HEK293 (cell line): Measurements from ENCODE around the gene TEX14.
A peak's percentile ranks its signal among the peaks of the same experiment; 100 is the strongest.

Source experiments
- HOXC10 ChIP-seq: sonication (generic); formaldehyde crosslinking; IDR thresholded peaks from 2 replicates; pipeline ENCODE4 v1.8.1; 2023; ENCODE audit warnings: mild to moderate bottlenecking, missing genetic modification reagents
- OSR2 ChIP-seq: fragments of 450-650 bp; formaldehyde crosslinking; IDR thresholded peaks from 2 replicates; pipeline ENCODE4 v1.5.1; 2016; ENCODE audit warnings: missing biosample characterization, missing genetic modification characterization
- PATZ1 ChIP-seq: fragments of 450-650 bp; formaldehyde crosslinking; IDR thresholded peaks from 2 replicates; pipeline ENCODE4 v1.5.1; 2016; ENCODE audit warnings: missing biosample characterization, missing genetic modification characterization
- PRDM10 ChIP-seq: fragments of 450-650 bp; formaldehyde crosslinking; IDR thresholded peaks from 2 replicates; pipeline ENCODE4 v1.5.1; 2016; ENCODE audit warnings: missing biosample characterization, missing genetic modification characterization
- PRDM2 ChIP-seq: fragments of 450-650 bp; formaldehyde crosslinking; IDR thresholded peaks from 2 replicates; pipeline ENCODE4 v1.5.1; 2016; ENCODE audit warnings: missing biosample characterization, missing genetic modification characterization, borderline replicate concordance
- YY1 ChIP-seq: fragments of 450-650 bp; formaldehyde crosslinking; IDR thresholded peaks from 2 replicates; pipeline ENCODE4 v1.5.1; 2018; ENCODE audit warnings: missing biosample characterization, missing genetic modification characterization
- YY2 ChIP-seq: fragments of 450-650 bp; formaldehyde crosslinking; IDR thresholded peaks from 2 replicates; pipeline ENCODE4 v1.5.1; 2016; ENCODE audit warnings: missing biosample characterization, missing genetic modification characterization
- ZBTB48 ChIP-seq: fragments of 450-650 bp; formaldehyde crosslinking; IDR thresholded peaks from 2 replicates; pipeline ENCODE4 v1.5.1; 2016; ENCODE audit warnings: missing biosample characterization, missing genetic modification characterization
- ZBTB7A ChIP-seq: fragments of 450-650 bp; formaldehyde crosslinking; IDR thresholded peaks from 2 replicates; pipeline ENCODE4 v1.5.1; 2016; ENCODE audit warnings: low read depth, missing biosample characterization, missing genetic modification characterization
- ZFP3 ChIP-seq: fragments of 450-650 bp; formaldehyde crosslinking; IDR thresholded peaks from 2 replicates; pipeline ENCODE4 v1.5.1; 2016; ENCODE audit warnings: low read depth, missing biosample characterization, missing genetic modification characterization
- ZNF140 ChIP-seq: fragments of 450-650 bp; formaldehyde crosslinking; IDR thresholded peaks from 2 replicates; pipeline ENCODE4 v1.5.1; 2016; ENCODE audit warnings: missing biosample characterization, missing genetic modification characterization
- ZNF16 ChIP-seq: fragments of 450-650 bp; formaldehyde crosslinking; IDR thresholded peaks from 2 replicates; pipeline ENCODE4 v1.5.1; 2016; ENCODE audit warnings: low read depth, missing biosample characterization, missing genetic modification characterization
- ZNF2 ChIP-seq: fragments of 450-650 bp; formaldehyde crosslinking; IDR thresholded peaks from 2 replicates; pipeline ENCODE4 v1.5.1; 2016; ENCODE audit warnings: missing biosample characterization, missing genetic modification characterization
- ZNF335 ChIP-seq: fragments of 450-650 bp; formaldehyde crosslinking; conservative IDR thresholded peaks from 2 replicates; pipeline ENCODE4 v1.5.1; 2016; ENCODE audit warnings: missing biosample characterization, missing genetic modification characterization
- ZNF398 ChIP-seq: fragments of 450-650 bp; formaldehyde crosslinking; IDR thresholded peaks from 2 replicates; pipeline ENCODE4 v1.5.1; 2017; ENCODE audit warnings: missing biosample characterization, missing genetic modification characterization
- ZNF510 ChIP-seq: fragments of 450-650 bp; formaldehyde crosslinking; IDR thresholded peaks from 2 replicates; pipeline ENCODE4 v1.5.1; 2018; ENCODE audit warnings: mild to moderate bottlenecking, missing genetic modification characterization, missing biosample characterization; ENCODE audit not compliant: insufficient replicate concordance
- ZNF521 ChIP-seq: fragments of 450-650 bp; formaldehyde crosslinking; IDR thresholded peaks from 2 replicates; pipeline ENCODE4 v1.5.1; 2017; ENCODE audit warnings: missing biosample characterization, mild to moderate bottlenecking, missing genetic modification characterization
- ZNF629 ChIP-seq: fragments of 450-650 bp; formaldehyde crosslinking; IDR thresholded peaks from 2 replicates; pipeline ENCODE4 v1.5.1; 2017; ENCODE audit warnings: missing biosample characterization, missing genetic modification characterization
- ZNF692 ChIP-seq: fragments of 450-650 bp; formaldehyde crosslinking; IDR thresholded peaks from 2 replicates; pipeline ENCODE4 v1.5.1; 2016; ENCODE audit warnings: missing biosample characterization, missing genetic modification characterization

Gene TEX14

GRCh38 chr17:58671969-58672368, 19.9 kb downstream of the TEX14 start (continued):
- TF ChIP-seq YY2 (no peak), ZFP3 (tag by site-specific recombination) (no peak), ZNF140 (no peak), HOXC10 (no peak), PRDM10 (no peak), OSR2 (peak; percentile 68), ZBTB7A (tag by site-specific recombination) (no peak), ZNF335 (tag by site-specific recombination) (peak; percentile 57; the same call in 1 of the 2 replicates), ZNF692 (tag by site-specific recombination) (no peak), PATZ1 (tag by site-specific recombination) (peak; percentile 39; the same call in 1 of the 2 replicates), ZBTB48 (tag by site-specific recombination) (0 out of 2 replicates have a peak, but pooled peaks have one; percentile 34), YY1 (tag by site-specific recombination) (no peak), ZNF16 (no peak), PRDM2 (tag by site-specific recombination) (no peak), ZNF521 (tag by site-specific recombination) (no peak), ZNF510 (tag by site-specific recombination) (no peak), ZNF398 (tag by site-specific recombination) (0 out of 2 replicates have a peak, but pooled peaks have one; percentile 34), ZNF2 (tag by site-specific recombination) (no peak), ZNF629 (tag by site-specific recombination) (peak; percentile 67)
- TF ChIP-seq, all 188 proteins: peak for 15
